Islet precursor cell (in vitro differentiated cells): ENCODE data around the gene NPAT.
A peak's percentile ranks its signal among the peaks of the same experiment; 100 is the strongest.
"Not testable (repeated sequence)": the region's sequence is repeated elsewhere in the genome, so short reads cannot be mapped to it uniquely, and the experiment has no call there.

ENCODE experiments used
- DNase-seq: peaks from one replicate; pipeline ENCODE4 v3.0.0-alpha.2; 2018

NPAT gene

DNA sequence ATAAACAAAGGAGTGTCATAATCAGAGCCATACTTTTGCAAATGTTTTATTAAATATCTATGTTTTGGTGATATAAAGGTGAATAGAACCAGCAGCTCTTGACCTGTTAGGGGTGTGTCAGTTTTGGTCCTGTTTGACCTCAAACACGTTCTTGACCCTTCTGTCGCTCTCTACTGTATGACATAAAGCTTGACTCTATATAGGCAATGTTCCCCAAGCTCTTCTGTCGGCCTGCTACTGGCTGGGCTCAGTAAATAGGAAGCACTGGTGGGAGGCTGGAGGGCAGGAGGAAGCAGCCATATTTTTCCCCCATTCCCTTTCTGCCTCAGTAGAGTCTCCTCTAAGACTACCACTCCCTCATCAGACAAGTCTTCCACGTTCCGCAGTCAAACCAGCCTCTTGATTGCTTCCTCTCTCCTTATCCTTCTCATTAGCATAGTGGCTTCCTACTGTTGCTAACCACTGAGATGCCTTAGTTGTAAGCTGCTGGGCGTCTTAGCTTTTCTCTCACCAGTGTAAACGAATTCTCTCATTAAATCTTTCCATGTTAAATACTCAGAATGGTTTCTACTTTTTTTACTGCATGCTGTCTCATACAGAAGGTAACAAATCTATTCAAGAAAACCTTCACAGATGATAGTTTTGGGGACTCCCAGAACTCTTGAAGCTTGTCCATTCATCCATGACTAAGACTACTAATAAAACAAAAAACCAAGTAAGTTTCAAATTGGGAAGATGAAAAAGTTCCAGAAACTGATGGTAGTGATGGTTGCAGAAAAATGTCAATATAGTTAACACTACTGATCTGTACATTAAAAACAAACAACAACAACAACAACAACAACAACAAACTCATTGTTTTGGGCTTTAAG is 3.3 kb downstream of the NPAT start:
- DNase-seq = no peak

- no peak for DNase-seq
Measured at GRCh38 chr11:108218455-108218854, 4.0 kb downstream of the NPAT start.

DNA sequence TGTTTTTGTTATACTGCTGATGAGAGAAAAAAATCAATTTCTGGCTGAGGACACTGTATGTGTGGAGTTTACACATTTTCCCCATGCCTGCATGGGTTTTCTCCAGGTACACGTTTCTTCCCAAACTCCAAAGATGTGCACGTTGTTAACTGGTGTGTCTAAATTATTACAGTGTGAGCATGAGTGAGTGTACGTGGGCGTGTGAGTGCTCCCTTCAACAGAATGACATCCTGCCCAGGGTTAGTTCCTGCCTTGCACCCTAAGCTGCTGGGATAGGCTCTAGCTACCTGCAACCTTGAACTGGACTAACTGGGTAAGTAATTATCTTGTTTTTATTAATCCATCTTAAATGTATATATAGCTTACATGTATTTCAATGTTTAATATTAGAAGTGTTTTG is 5.5 kb downstream of the NPAT start:
- DNase-seq = no peak

DNA sequence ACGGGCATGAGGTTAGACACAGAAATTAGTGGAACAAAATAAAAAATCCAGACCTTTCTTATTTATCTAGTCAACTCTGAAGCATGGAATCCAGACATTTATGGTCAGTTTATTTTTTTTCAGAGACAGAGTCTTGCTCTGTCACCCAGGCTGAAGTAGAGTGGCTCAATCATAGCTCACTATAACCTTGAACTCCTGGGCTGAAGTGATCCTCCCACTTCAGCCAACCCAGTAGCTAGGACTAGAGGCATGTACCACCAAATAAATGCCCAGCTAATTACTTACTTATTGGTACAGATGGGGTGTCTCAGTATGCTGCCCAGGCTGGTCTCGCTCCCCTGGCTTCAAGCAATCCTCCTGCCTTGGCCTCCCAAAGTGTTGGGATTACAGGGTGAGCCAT is 8.7 kb downstream of the NPAT start:
- DNase-seq = no peak

DNA sequence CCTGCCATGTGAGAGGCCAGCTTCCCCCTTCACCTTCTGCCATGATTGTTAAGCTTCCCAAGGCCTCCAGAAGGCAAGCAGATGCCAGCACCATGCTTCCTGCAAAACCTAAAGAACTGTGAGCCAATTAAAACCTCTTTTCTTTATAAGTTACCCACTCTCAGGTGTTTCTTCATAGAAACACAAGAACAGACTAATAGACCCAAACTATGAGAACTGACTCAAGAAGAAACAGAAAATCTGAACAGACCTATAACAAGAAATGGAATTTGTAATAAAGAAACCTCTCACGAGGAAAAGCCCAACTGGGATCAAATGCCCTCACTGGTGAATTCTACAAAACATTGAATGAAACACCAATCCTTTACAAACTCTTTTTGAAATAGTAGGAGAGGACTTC is 12.0 kb downstream of the NPAT start:
- DNase-seq = no peak

DNA sequence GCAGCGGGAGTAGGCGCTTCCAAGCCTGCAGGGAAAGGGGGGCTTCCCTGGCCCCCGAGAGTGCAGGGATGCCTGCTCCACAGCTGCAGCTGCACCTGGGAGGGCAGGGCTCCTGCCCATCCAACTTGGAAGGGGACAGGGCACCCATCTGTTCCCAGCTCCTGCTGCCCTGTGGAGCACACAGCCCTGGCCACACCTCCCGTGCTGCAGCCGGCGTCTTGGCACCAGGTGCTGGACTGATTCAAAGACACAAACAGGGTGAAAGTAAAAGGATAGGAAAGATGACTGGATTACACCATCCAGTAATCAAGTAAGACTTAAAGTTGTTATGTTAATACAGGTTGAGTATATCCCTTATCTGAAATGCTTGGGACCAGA is 14.8 kb downstream of the NPAT start:
- DNase-seq = no peak

GRCh38 chr11:108206969-108207682 is 15.3 kb downstream of the NPAT start:
- no peak for DNase-seq

DNA sequence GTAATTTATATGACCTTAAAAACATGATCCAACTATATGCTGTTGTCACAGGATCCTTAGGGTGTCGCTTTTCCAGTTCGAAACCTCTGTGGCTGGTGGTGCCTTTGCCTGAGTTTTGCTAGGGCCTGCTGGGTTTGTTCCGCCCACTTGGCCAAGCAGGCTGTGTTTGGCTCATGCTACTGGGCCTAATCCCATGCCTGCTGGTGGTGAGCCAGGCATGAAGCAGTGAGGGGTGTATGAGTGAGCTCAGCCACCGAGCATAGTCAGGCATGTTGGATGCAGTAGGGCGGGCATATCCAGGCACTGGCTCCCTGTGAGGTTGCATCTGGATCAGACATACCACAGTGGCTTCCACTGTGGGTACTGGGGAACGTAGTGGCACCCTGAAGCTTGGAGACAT is 16.3 kb downstream of the NPAT start:
- DNase-seq = no peak

GRCh38 chr11:108204929-108205499 is 17.4 kb downstream of the NPAT start:
- no peak for DNase-seq

- DNase-seq = peak; percentile 89
Measured at GRCh38 chr11:108204376-108204775, 18.1 kb downstream of the NPAT start.

GRCh38 chr11:108203075-108203474 is 19.4 kb downstream of the NPAT start:
- no peak for DNase-seq

- peak; percentile 91 for DNase-seq
Measured at GRCh38 chr11:108199446-108200321, 22.8 kb downstream of the NPAT start.

GRCh38 chr11:108198833-108199232 is 23.6 kb downstream of the NPAT start:
- no peak for DNase-seq

DNA sequence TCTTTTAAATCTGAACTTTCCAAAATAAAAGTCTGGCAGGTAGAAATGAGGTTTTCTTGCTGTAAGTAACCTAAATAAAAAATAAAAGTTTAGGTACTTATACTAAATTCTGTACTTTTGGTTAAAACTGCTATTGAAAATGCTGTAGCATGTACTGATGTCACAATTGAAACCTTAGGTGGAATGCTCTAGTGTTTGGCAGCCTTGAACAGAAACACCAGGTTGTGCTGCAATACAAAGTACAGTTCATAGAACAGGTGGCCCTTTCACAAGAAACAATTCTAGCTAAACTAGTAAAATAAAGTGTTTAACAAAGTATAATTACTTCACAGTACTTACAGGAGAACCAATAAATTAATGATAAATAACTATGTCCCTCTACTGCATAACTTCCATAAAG is 25.1 kb downstream of the NPAT start:
- no peak for DNase-seq

- DNase-seq = no peak
Measured at GRCh38 chr11:108196901-108197300, 25.5 kb downstream of the NPAT start.

DNA sequence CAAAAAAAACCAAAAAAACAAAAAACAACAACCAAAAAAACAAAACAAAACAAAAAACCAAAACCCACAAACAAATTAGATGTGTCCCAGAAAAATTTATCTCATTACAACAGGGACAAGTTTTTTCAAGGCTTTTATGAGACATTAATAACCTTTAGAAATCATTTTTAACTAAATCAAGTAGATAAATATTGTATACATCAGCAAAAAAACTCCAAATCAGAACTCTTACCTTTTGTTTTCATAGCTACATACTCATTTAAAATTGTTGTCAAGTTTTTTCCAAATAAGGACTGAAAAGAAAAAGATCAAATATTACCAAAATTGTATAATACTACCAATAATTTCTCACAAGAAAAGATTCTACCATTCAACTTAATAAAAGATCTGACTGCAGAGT is 28.7 kb downstream of the NPAT start:
- DNase-seq = no peak

- DNase-seq = no peak
Measured at GRCh38 chr11:108177570-108177969, 44.9 kb downstream of the NPAT start.

GRCh38 chr11:108170184-108170583 is 52.3 kb downstream of the NPAT start:
- no peak for DNase-seq

- DNase-seq = no peak
Measured at GRCh38 chr11:108167624-108168023, 54.8 kb downstream of the NPAT start.

DNA sequence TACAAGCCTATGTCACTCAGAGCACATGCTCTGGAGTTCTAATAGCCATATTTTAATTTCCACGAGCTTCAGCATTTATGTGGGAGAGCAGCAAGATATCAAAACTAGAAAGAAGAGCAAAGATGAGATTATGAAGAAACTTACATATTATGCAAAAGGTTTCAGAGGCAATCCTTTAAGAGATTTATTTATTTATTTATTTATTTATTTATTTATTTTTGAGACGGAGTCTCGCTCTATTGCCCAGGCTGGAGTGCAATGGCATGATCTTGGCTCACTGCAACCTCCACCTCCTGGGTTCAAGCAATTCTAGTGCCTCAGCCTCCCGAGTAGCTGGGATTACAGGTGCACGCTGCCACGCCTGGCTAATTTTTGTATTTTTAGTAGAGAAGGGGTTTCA is 59.6 kb downstream of the NPAT start:
- DNase-seq = not testable (repeated sequence)

DNA sequence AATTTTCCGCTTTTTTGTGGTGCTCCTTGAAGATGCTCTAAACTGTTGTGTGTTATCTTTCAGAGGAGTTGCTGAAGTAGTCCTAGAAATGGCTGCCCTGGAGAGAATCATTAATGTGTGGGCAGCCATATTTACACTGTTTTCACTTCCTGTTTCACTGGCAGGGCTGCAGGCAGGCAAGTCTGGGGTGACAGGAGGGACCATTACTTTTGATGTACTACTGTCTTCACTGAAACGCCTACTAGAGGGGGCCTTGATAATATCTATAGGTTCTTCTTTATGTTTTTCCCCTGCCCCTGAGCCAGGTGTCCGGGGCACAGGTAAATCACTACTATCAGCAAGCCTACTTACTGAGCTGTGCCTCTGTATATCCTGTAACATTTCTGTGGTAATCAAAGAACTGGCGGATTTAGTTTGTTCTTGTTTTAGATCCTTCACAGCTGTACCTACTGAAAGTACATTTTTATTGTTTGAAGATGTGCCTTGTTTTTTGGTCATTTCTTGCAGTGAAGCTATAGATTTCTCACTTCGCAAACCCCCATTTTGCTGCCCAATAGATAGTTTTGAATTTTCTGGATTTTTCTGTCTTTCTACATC is 61.4 kb downstream of the NPAT start:
- no peak for DNase-seq

DNA sequence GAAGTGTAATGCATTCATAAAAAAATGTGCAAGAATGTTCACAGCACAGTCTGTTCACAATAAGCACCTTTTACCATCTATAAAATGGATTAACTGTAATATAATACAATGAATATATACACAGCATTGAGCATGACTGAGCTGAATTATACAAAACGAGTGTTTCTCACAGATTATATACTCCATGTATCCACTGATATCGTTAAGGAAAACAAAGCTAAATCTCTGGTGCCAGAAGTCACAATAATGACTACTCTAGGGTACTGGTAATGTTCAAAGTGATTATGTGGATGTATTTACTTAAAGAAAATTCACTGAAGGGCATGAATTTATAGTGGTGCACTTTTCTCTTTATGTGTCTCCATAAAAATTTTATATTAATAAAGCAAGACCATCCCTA is 67.8 kb downstream of the NPAT start:
- no peak for DNase-seq

- no peak for DNase-seq
Measured at GRCh38 chr11:108148556-108148955, 73.9 kb downstream of the NPAT start.
